ENCODE measurements around the gene SHH.

DNA sequence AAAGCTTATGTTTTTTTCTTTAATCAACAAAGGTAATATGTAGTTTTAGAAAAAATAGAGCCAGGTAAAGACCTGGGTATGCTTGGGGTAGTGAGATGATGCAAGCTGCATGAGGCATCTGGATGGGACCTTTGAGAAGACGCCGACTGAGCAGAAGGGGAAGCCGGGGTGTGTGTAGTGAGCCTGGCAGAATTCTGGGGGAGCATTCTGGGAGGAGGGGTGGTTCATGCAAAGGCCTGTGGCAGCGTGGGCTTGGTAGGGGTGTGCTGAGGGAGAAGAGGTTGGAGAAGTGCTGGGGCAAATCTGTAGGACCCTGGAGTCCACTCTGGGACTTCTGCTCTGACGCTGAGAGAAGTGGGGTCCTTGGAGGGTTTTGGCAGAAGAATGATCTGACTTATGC, 33.9 kb upstream of the SHH start:
- TF ChIP-seq, protein P1, sequence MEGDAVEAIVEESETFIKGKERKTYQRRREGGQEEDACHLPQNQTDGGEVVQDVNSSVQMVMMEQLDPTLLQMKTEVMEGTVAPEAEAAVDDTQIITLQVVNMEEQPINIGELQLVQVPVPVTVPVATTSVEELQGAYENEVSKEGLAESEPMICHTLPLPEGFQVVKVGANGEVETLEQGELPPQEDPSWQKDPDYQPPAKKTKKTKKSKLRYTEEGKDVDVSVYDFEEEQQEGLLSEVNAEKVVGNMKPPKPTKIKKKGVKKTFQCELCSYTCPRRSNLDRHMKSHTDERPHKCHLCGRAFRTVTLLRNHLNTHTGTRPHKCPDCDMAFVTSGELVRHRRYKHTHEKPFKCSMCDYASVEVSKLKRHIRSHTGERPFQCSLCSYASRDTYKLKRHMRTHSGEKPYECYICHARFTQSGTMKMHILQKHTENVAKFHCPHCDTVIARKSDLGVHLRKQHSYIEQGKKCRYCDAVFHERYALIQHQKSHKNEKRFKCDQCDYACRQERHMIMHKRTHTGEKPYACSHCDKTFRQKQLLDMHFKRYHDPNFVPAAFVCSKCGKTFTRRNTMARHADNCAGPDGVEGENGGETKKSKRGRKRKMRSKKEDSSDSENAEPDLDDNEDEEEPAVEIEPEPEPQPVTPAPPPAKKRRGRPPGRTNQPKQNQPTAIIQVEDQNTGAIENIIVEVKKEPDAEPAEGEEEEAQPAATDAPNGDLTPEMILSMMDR (conservative IDR thresholded peaks at IDR 0.05; ENCODE audit: low read depth, low read length) = no peak
- TF ChIP-seq RCOR1 (IDR thresholded peaks at IDR 0.05; ENCODE audit: insufficient replicate concordance, low read length) = no peak
